SK-N-SH treated with all-trans-retinoic acid at 6 μM for 48 hours (cell line): ENCODE data around the gene ITPKB.

Experiments
- ATAC-seq: fragments of 200-7000 bp; cut with Tn5 transposase; 3 replicates; pipeline ENCODE4 v1.9.1; 2020; ENCODE audit warnings: mild to moderate bottlenecking, moderate library complexity
- ARNTL ChIP-seq: fragments of 450-650 bp; formaldehyde crosslinking; IDR thresholded peaks from 2 replicates; pipeline ENCODE4 v1.5.0; 2020; ENCODE audit warnings: low read depth, mild to moderate bottlenecking, moderate library complexity, borderline replicate concordance
- BACH2 ChIP-seq: fragments of 250-450 bp; sonication (Bioruptor Pico); IDR thresholded peaks from 2 replicates; pipeline ENCODE4 v1.9.0; 2021; ENCODE audit warnings: mild to moderate bottlenecking, borderline replicate concordance
- ESRRG ChIP-seq: fragments of 250-450 bp; sonication (Bioruptor Pico); IDR thresholded peaks from 2 replicates; pipeline ENCODE4 v1.6.1; 2021; ENCODE audit warnings: mild to moderate bottlenecking
- GLIS3 ChIP-seq: fragments of 250-450 bp; sonication (Bioruptor Pico); IDR thresholded peaks from 2 replicates; pipeline ENCODE4 v1.5.0; 2020; ENCODE audit warnings: mild to moderate bottlenecking, moderate library complexity
- OSR1 ChIP-seq: fragments of 250-450 bp; sonication (Bioruptor Pico); IDR thresholded peaks from 2 replicates; pipeline ENCODE4 v1.8.0; 2022; ENCODE audit warnings: moderate library complexity, mild to moderate bottlenecking, inconsistent platforms
- PPARA ChIP-seq: fragments of 250-450 bp; sonication (Bioruptor Pico); IDR thresholded peaks from 2 replicates; pipeline ENCODE4 v1.5.0; 2020; ENCODE audit warnings: mild to moderate bottlenecking, borderline replicate concordance
- SNAI2 ChIP-seq: fragments of 250-450 bp; sonication (Bioruptor Pico); IDR thresholded peaks from 2 replicates; pipeline ENCODE4 v1.5.0; 2020; ENCODE audit warnings: mild to moderate bottlenecking, moderate library complexity
- TCF4 ChIP-seq: fragments of 250-450 bp; sonication (Bioruptor Pico); IDR thresholded peaks from 2 replicates; pipeline ENCODE4 v1.8.0; 2021; ENCODE audit warnings: mild to moderate bottlenecking, moderate library complexity, borderline replicate concordance
- TOX ChIP-seq: fragments of 250-450 bp; sonication (Bioruptor Pico); IDR thresholded peaks from 2 replicates; pipeline ENCODE4 v1.8.0; 2021; ENCODE audit warnings: mild to moderate bottlenecking, moderate library complexity, borderline replicate concordance
- ZC3H10 ChIP-seq: fragments of 250-450 bp; sonication (Bioruptor Pico); IDR thresholded peaks from 2 replicates; pipeline ENCODE4 v1.5.1; 2021; ENCODE audit warnings: mild to moderate bottlenecking, moderate library complexity
- ZFP3 ChIP-seq: fragments of 250-450 bp; sonication (Bioruptor Pico); IDR thresholded peaks from 2 replicates; pipeline ENCODE4 v1.5.0; 2020; ENCODE audit warnings: mild to moderate bottlenecking, moderate library complexity
- ZNF565 ChIP-seq: fragments of 450-650 bp; formaldehyde crosslinking; conservative IDR thresholded peaks from 2 replicates; pipeline ENCODE4 v1.5.0; 2020; ENCODE audit warnings: low read depth, mild to moderate bottlenecking, moderate library complexity
- ZNF70 ChIP-seq: fragments of 450-650 bp; formaldehyde crosslinking; IDR thresholded peaks from 2 replicates; pipeline ENCODE4 v1.5.0; 2020; ENCODE audit warnings: mild to moderate bottlenecking, moderate library complexity
- ZNF8 ChIP-seq: fragments of 450-650 bp; formaldehyde crosslinking; IDR thresholded peaks from 2 replicates; pipeline ENCODE4 v1.5.0; 2020; ENCODE audit warnings: mild to moderate bottlenecking, moderate library complexity
- TF ChIP-seq, protein P1 (sequence below): fragments of 250-450 bp; sonication (Bioruptor Pico); IDR thresholded peaks from 2 replicates; pipeline ENCODE4 v1.5.1; 2021; ENCODE audit warnings: mild to moderate bottlenecking, moderate library complexity
- TF ChIP-seq, protein P2 (sequence below): fragments of 250-450 bp; sonication (Bioruptor Pico); IDR thresholded peaks from 2 replicates; pipeline ENCODE4 v1.8.0; 2020; ENCODE audit warnings: mild to moderate bottlenecking, moderate library complexity, borderline replicate concordance
- TF ChIP-seq, protein P3 (sequence below): fragments of 250-450 bp; sonication (Bioruptor Pico); IDR thresholded peaks from 2 replicates; pipeline ENCODE4 v1.5.1; 2020; ENCODE audit warnings: low read depth, mild to moderate bottlenecking, moderate library complexity
- TF ChIP-seq, protein P4 (sequence below): fragments of 250-450 bp; sonication (Bioruptor Pico); IDR thresholded peaks from 2 replicates; pipeline ENCODE4 v1.5.0; 2020; ENCODE audit warnings: mild to moderate bottlenecking, moderate library complexity
- TF ChIP-seq, protein P5 (sequence below): fragments of 250-450 bp; sonication (Bioruptor Pico); IDR thresholded peaks from 2 replicates; pipeline ENCODE4 v1.8.0; 2021; ENCODE audit warnings: low read depth, mild to moderate bottlenecking, moderate library complexity, borderline replicate concordance

ITPKB gene

DNA sequence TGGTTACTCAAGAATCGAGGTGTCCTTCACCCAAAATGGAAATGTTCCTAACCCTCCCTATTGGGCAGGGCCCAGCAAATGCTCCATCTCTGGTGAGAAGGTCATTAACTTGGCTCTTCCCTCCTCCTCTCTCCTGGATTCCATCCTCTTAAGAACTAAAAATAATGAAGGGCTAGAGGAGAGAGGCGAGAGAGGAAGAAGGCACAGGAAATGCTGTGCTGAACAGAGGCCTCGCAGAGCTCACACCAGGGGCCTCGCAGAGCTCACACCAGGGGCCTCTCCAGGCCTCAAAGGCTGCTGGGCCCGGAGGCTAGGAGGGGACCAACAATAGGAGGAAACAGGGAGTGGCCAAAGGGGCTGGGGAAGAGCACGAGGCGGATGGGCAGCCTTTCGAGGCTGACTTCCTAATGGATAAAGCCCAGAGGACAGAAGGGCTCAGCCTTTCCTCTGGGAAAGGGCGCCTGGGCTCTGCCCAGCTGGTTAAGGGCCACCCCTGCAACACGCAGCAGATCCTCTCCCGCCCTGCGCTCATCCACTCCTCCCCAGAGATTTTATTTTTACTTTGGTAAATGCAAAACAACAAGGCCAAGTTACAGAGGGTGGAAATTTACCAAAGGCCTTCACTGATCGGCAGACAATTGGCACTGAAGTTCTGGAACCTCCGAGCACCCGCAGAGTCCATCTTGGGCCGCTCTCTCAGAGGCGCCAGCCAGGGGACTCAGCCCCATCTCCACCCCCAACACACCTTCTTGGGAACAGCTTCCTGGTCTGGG is 78.5 kb downstream of the ITPKB start:
- ATAC-seq, result no peak
- TF ChIP-seq GLIS3 (CRISPR knock-in tag), result no peak

DNA sequence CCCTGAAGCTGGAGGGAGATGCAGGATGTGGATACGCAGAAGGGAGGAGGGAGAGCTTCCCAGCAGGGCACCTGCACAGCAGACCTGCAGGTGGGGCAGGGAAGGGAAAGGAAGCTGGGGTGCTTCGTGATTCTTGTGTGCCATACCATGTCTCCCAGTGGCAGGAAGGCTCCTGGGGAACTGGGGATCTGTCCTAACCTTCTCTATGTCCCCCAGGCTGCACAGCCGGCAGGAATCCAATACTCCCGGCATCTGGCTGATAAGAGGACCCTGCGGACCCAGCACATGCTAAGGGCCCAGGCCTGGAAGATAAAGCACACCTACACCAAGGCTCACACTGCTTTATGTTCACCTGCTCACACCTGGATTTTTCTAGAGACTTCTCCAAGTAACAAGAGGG is 79.4 kb downstream of the ITPKB start:
- TF ChIP-seq BACH2 (CRISPR knock-in tag), result no peak
- TF ChIP-seq ARNTL, result no peak
- no peak for TF ChIP-seq OSR1 (CRISPR knock-in tag)
- TF ChIP-seq, protein P1, sequence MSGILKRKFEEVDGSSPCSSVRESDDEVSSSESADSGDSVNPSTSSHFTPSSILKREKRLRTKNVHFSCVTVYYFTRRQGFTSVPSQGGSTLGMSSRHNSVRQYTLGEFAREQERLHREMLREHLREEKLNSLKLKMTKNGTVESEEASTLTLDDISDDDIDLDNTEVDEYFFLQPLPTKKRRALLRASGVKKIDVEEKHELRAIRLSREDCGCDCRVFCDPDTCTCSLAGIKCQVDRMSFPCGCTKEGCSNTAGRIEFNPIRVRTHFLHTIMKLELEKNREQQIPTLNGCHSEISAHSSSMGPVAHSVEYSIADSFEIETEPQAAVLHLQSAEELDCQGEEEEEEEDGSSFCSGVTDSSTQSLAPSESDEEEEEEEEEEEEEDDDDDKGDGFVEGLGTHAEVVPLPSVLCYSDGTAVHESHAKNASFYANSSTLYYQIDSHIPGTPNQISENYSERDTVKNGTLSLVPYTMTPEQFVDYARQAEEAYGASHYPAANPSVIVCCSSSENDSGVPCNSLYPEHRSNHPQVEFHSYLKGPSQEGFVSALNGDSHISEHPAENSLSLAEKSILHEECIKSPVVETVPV, result no peak
- no peak for TF ChIP-seq ZNF8 (CRISPR knock-in tag)
- no peak for TF ChIP-seq PPARA
- no peak for TF ChIP-seq ZNF70
- no peak for TF ChIP-seq TCF4 (CRISPR knock-in tag)
- TF ChIP-seq TOX (CRISPR knock-in tag), result no peak
- TF ChIP-seq GLIS3 (CRISPR knock-in tag), result no peak
- TF ChIP-seq ZC3H10 (CRISPR knock-in tag), result no peak
- TF ChIP-seq, protein P2, sequence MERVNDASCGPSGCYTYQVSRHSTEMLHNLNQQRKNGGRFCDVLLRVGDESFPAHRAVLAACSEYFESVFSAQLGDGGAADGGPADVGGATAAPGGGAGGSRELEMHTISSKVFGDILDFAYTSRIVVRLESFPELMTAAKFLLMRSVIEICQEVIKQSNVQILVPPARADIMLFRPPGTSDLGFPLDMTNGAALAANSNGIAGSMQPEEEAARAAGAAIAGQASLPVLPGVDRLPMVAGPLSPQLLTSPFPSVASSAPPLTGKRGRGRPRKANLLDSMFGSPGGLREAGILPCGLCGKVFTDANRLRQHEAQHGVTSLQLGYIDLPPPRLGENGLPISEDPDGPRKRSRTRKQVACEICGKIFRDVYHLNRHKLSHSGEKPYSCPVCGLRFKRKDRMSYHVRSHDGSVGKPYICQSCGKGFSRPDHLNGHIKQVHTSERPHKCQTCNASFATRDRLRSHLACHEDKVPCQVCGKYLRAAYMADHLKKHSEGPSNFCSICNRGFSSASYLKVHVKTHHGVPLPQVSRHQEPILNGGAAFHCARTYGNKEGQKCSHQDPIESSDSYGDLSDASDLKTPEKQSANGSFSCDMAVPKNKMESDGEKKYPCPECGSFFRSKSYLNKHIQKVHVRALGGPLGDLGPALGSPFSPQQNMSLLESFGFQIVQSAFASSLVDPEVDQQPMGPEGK (CRISPR knock-in tag), result no peak
- no peak for TF ChIP-seq ESRRG (CRISPR knock-in tag)
- no peak for ATAC-seq

DNA sequence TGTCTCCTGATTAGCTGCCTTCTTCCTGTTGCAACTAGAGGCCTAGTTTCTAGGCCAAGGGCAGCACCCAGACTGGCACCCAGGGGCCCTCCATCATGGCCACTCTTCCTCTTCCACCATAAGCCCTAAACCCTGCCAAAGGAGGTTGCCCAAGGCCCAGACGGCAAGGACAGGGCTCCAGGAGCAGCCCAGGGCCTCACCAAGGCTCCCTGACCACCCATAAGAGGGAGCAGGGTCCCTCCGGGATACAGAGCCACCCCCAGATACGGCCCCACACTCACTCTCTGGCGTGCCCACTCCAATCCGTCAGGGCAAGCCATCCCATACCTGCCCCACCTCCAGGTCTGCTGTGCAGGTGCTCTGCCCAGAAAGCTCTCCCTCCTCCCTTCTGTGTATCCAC is 79.9 kb downstream of the ITPKB start:
- no peak for ATAC-seq
- TF ChIP-seq TCF4 (CRISPR knock-in tag), result no peak
- TF ChIP-seq, protein P3, sequence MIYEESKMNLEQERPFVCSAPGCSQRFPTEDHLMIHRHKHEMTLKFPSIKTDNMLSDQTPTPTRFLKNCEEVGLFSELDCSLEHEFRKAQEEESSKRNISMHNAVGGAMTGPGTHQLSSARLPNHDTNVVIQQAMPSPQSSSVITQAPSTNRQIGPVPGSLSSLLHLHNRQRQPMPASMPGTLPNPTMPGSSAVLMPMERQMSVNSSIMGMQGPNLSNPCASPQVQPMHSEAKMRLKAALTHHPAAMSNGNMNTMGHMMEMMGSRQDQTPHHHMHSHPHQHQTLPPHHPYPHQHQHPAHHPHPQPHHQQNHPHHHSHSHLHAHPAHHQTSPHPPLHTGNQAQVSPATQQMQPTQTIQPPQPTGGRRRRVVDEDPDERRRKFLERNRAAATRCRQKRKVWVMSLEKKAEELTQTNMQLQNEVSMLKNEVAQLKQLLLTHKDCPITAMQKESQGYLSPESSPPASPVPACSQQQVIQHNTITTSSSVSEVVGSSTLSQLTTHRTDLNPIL, result no peak
- TF ChIP-seq GLIS3 (CRISPR knock-in tag), result no peak
- TF ChIP-seq, protein P4, sequence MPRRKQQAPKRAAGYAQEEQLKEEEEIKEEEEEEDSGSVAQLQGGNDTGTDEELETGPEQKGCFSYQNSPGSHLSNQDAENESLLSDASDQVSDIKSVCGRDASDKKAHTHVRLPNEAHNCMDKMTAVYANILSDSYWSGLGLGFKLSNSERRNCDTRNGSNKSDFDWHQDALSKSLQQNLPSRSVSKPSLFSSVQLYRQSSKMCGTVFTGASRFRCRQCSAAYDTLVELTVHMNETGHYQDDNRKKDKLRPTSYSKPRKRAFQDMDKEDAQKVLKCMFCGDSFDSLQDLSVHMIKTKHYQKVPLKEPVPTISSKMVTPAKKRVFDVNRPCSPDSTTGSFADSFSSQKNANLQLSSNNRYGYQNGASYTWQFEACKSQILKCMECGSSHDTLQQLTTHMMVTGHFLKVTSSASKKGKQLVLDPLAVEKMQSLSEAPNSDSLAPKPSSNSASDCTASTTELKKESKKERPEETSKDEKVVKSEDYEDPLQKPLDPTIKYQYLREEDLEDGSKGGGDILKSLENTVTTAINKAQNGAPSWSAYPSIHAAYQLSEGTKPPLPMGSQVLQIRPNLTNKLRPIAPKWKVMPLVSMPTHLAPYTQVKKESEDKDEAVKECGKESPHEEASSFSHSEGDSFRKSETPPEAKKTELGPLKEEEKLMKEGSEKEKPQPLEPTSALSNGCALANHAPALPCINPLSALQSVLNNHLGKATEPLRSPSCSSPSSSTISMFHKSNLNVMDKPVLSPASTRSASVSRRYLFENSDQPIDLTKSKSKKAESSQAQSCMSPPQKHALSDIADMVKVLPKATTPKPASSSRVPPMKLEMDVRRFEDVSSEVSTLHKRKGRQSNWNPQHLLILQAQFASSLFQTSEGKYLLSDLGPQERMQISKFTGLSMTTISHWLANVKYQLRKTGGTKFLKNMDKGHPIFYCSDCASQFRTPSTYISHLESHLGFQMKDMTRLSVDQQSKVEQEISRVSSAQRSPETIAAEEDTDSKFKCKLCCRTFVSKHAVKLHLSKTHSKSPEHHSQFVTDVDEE (CRISPR knock-in tag), result no peak

DNA sequence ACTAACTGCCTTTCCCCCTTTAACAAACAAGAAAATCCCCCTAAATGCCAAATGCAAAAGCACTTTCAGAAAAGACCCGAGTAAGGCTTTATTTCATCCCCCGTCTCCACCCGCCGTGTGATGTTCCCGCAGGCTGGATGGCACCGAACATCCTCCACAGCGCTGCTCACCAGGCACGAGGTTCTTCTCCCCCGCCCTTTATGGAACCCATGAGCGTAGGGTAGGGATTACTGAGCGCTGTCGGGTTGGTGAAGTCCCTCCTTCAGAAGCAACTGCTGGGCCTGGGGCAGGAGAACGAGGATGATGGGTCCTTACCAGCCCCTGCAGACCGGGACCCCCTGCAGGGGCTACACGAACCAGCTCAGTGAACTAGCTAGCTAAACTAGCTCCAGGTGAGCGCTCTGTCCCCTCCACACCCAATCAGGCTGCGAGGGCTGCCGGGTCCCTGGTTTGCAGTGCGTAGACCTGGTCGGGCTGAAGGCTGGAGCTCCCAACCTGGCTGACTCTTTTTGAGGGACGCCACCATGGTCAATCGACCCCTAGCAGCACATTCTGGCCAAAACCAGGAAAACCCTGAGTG is 80.4 kb downstream of the ITPKB start:
- no peak for ATAC-seq
- TF ChIP-seq ZNF8 (CRISPR knock-in tag) (no peak), ZFP3 (CRISPR knock-in tag) (no peak), ZNF565 (no peak), PPARA (no peak), TCF4 (CRISPR knock-in tag) (no peak), GLIS3 (CRISPR knock-in tag) (no peak), ZNF70 (no peak), ESRRG (CRISPR knock-in tag) (no peak), SNAI2 (CRISPR knock-in tag) (no peak), ZC3H10 (CRISPR knock-in tag) (no peak)
- TF ChIP-seq, protein P3, result no peak
- TF ChIP-seq, protein P1, result no peak
- TF ChIP-seq, protein P5, sequence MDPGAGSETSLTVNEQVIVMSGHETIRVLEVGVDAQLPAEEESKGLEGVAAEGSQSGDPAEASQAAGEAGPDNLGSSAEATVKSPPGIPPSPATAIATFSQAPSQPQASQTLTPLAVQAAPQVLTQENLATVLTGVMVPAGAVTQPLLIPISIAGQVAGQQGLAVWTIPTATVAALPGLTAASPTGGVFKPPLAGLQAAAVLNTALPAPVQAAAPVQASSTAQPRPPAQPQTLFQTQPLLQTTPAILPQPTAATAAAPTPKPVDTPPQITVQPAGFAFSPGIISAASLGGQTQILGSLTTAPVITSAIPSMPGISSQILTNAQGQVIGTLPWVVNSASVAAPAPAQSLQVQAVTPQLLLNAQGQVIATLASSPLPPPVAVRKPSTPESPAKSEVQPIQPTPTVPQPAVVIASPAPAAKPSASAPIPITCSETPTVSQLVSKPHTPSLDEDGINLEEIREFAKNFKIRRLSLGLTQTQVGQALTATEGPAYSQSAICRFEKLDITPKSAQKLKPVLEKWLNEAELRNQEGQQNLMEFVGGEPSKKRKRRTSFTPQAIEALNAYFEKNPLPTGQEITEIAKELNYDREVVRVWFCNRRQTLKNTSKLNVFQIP (CRISPR knock-in tag), result no peak
